Neutrophil (primary cell): ENCODE results near the gene DMWD.

Experiments used
- H3K27ac ChIP-seq: fragments of 200-600 bp; sonication (generic); 2 replicates; pipeline ENCODE4 v1.5.1; 2016; ENCODE audit warnings: mild to moderate bottlenecking, moderate library complexity
- H3K27me3 ChIP-seq: fragments of 200-600 bp; sonication (generic); 2 replicates; pipeline ENCODE4 v1.6.0; 2016; ENCODE audit warnings: mild to moderate bottlenecking
- H3K36me3 ChIP-seq: fragments of 200-600 bp; sonication (generic); 2 replicates; pipeline ENCODE4 v1.5.1; 2017
- H3K4me1 ChIP-seq, 2 experiments: fragments of 200-600 bp in 1 of 2; sonication (generic) in 1 of 2; 1 replicate in 1 of 2; 2 replicates in 1 of 2; pipeline versions ENCODE4 v1.5.1 to v1.6.1; 2013 to 2016; ENCODE audit warnings: low read depth in 1 of 2, low read length in 1 of 2, mild to moderate bottlenecking in 1 of 2, moderate library complexity in 1 of 2; ENCODE audit not compliant: control insufficient read depth in 1 of 2, insufficient read depth in 1 of 2
- H3K4me3 ChIP-seq, 2 experiments: fragments of 200-600 bp in 1 of 2; sonication (generic) in 1 of 2; 1 replicate in 1 of 2; 2 replicates in 1 of 2; pipeline ENCODE4 v1.5.1; 2013 to 2016; ENCODE audit warnings: low read depth in 1 of 2, low read length in 1 of 2, mild to moderate bottlenecking in 1 of 2, moderate library complexity in 1 of 2
- H3K9me3 ChIP-seq: fragments of 200-600 bp; sonication (generic); 2 replicates; pipeline ENCODE4 v1.5.1; 2016
- TF ChIP-seq, protein P1 (sequence below): fragments of 200-600 bp; sonication (generic); IDR thresholded peaks from 2 replicates; pipeline ENCODE4 v1.5.1; 2016; ENCODE audit warnings: antibody characterized with exemption

DMWD gene

GRCh38 chr19:45770192-45771101, 22.2 kb downstream of the DMWD start:
- no peaks in the 10 kb centered on the region for H3K36me3 ChIP-seq

DNA sequence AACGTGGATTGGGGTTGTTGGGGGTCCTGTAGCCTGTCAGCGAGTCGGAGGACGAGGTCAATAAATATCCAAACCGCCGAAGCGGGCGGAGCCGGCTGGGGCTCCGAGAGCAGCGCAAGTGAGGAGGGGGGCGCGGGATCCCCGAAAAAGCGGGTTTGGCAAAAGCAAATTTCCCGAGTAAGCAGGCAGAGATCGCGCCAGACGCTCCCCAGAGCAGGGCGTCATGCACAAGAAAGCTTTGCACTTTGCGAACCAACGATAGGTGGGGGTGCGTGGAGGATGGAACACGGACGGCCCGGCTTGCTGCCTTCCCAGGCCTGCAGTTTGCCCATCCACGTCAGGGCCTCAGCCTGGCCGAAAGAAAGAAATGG, 22.8 kb downstream of the DMWD start:
- Histone ChIP-seq H3K4me1 (peaks cover 29 to 34% of the 10 kb centered on the region in 2 experiments), H3K27me3 (peaks cover 100% of the 10 kb centered on the region), H3K9me3 (no peaks in the 10 kb centered on the region), H3K27ac (no peak overlapping the region), H3K4me3 (peak overlapping the region; percentile 58 to 86), H3K36me3 (no peaks in the 10 kb centered on the region)
- TF ChIP-seq, protein P1, sequence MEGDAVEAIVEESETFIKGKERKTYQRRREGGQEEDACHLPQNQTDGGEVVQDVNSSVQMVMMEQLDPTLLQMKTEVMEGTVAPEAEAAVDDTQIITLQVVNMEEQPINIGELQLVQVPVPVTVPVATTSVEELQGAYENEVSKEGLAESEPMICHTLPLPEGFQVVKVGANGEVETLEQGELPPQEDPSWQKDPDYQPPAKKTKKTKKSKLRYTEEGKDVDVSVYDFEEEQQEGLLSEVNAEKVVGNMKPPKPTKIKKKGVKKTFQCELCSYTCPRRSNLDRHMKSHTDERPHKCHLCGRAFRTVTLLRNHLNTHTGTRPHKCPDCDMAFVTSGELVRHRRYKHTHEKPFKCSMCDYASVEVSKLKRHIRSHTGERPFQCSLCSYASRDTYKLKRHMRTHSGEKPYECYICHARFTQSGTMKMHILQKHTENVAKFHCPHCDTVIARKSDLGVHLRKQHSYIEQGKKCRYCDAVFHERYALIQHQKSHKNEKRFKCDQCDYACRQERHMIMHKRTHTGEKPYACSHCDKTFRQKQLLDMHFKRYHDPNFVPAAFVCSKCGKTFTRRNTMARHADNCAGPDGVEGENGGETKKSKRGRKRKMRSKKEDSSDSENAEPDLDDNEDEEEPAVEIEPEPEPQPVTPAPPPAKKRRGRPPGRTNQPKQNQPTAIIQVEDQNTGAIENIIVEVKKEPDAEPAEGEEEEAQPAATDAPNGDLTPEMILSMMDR, result no peak

More at GRCh38 chr19:45770192-45771101, 22.2 kb downstream of the DMWD start:
- Histone ChIP-seq H3K9me3 (no peaks in the 10 kb centered on the region), H3K4me3 (peak overlapping the region; percentile 58 to 86), H3K4me1 (peaks cover 29 to 34% of the 10 kb centered on the region in 2 experiments), H3K27ac (no peak overlapping the region), H3K27me3 (peaks cover 100% of the 10 kb centered on the region)
- TF ChIP-seq, protein P1, result peak; percentile 91

DNA sequence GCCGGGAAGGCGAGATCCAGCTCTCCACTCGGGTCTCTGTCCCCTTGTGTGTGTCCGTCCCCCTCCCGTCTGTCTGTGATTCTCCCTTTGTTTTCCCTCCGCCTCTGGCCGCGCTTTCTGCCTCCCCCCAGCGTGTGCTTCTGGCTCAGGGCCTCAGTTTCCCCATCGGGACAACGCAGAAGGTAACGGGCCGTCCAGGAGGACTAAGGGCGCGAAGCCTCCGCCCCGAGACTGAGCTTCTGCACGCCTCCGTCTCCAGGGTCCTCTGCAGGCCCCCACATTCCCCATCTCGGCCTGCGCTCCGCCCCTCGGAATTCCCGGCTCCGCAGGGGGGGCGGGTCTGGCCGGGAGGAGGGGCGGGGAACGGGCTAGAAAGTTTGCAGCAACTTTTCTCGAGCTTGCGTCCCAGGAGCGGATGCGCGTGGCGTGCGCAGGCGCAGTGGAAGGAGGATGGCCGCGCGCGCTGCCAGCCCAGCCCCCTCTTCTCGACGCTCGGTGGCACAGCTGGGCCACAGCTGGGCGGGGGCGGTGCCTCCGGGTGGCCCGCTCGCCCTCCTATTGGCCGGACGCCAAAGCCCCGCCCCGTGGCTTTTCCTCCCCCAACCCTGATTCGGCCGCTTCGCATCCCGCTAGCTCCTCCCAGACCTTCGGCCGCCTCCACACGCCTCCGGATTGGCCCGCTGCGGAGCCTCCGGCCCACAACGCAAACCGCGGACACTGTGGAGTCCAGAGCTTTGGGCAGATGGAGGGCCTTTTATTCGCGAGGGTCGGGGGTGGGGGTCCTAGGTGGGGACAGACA, 23.5 kb downstream of the DMWD start, which contains the start of gene SIX5:
Gene SIX5 (minus strand): TSS at position 269 of the 799 bp plus-strand sequence. CDS start 408 bp downstream, outside the sequence.
- Histone ChIP-seq H3K36me3 (no peaks in the 10 kb centered on the region), H3K4me3 (peak within 1 kb of the TSS; percentile 58 to 86), H3K27ac (no peak within 1 kb of the TSS), H3K4me1 (peaks cover 29 to 34% of the 10 kb centered on the region in 2 experiments), H3K27me3 (peaks cover 100% of the 10 kb centered on the region), H3K9me3 (no peaks in the 10 kb centered on the region)
- TF ChIP-seq, protein P1, result no peak

DNA sequence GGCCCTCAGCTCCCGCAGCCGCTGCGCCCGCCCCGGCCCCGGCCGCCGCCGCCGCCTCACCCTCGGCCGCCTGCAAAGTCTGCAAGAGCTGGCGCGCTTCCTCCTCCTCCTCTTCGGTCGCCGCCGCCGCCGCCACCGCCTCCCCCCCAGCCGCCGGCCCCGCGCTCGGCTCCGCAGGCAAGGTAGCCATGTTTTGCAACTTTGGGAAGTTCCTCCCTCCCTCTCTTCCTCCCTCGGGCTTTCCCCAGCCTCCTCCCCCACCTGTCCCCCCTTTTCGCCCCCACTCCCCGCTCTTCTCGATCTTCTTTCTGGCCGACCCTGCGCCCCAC, 24.0 kb downstream of the DMWD start:
- no peak overlapping the region for H3K27ac ChIP-seq
- H3K4me3 ChIP-seq, result peak overlapping the region; percentile 58 to 86
- no peaks in the 10 kb centered on the region for H3K9me3 ChIP-seq
- H3K36me3 ChIP-seq, result no peaks in the 10 kb centered on the region
- TF ChIP-seq, protein P1, result no peak
- peaks cover 100% of the 10 kb centered on the region for H3K27me3 ChIP-seq
- H3K4me1 ChIP-seq, result peaks cover 29 to 34% of the 10 kb centered on the region in 2 experiments

DNA sequence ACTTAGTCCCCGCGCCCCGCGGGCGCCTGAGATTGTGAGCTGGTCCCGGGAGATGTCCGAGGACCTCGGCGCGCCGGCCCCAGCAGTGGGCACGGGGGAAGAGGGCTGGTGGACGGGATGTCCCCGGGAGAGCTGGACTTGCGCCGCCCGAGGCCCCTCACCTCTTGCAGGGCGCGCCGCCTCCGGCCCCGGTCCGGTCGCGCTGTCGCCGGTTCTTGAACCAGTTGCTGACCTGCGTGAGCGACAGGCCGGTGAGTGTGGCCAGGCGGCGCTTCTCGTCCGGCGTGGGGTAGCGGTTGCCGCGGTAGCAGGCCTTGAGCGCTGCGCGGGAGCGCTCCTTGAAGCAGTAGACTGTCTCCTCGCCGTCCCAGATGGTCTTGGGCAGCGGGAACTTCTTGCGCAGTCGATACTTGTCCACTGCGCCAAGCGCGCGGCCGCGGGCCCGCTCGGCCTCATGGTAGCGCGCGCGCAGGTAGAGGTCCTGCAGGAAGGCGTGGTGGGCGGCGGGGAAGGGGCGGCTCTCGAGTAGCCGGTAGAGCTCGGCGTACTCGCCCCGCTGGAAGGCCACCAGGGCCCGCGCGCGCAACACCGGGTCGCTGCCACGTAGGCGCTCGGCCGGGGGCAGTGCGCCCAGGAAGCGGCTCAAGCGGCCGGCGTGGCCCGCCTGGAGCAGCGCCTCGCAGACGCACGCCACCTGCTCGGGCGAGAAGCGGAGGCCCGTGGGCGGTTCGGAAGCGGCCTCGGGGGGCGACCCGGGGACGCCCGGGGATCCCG, 24.6 kb downstream of the DMWD start:
- Histone ChIP-seq H3K4me1 (peaks cover 29 to 34% of the 10 kb centered on the region in 2 experiments), H3K9me3 (no peaks in the 10 kb centered on the region), H3K36me3 (no peaks in the 10 kb centered on the region), H3K27ac (no peak overlapping the region), H3K27me3 (peaks cover 100% of the 10 kb centered on the region), H3K4me3 (peak overlapping the region in 1 of 2 experiments; percentile 86)
- TF ChIP-seq, protein P1, result no peak
